GM19395 (cell line): ENCODE results near the gene CACNA1D.

Source experiments
- ATAC-seq: cut with Tn5 transposase; IDR thresholded peaks from one replicate; pipeline ENCODE4 v1.9.1; 2021; ENCODE audit warnings: mild to moderate bottlenecking, moderate library complexity; ENCODE audit not compliant: unreplicated experiment

The CACNA1D gene

GRCh38 chr3:53495146-53495519 lies 722 bp downstream of the CACNA1D start:
- no peak for ATAC-seq

GRCh38 chr3:53495520-53496391 lies 1.3 kb downstream of the CACNA1D start:
- ATAC-seq: no peak

DNA sequence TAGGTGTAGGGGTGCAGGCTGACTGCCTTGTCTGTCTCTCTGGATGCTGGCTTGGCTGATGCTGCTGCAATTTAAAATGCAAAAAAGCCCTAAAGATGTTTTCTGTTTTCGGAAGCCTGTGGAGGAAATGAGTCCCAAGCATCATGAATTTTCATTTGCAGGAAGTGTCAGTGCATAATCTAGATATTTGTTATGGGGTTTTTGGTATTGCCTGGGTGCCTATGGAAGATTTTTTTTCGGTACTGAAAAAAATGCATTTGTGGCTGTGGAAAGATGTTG lies 1.9 kb downstream of the CACNA1D start:
- ATAC-seq: no peak

DNA sequence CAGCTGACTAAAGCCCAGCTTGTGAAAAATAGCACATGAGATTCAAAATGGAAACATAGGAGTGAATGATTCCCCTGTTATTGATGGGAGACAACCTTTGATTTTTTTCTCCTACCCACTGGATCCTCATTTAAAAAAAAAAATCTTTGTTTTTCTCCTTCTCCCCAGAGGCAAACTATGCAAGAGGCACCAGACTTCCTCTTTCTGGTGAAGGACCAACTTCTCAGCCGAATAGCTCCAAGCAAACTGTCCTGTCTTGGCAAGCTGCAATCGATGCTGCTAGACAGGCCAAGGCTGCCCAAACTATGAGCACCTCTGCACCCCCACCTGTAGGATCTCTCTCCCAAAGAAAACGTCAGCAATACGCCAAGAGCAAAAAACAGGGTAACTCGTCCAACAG lies 2.6 kb downstream of the CACNA1D start:
- ATAC-seq: no peak

DNA sequence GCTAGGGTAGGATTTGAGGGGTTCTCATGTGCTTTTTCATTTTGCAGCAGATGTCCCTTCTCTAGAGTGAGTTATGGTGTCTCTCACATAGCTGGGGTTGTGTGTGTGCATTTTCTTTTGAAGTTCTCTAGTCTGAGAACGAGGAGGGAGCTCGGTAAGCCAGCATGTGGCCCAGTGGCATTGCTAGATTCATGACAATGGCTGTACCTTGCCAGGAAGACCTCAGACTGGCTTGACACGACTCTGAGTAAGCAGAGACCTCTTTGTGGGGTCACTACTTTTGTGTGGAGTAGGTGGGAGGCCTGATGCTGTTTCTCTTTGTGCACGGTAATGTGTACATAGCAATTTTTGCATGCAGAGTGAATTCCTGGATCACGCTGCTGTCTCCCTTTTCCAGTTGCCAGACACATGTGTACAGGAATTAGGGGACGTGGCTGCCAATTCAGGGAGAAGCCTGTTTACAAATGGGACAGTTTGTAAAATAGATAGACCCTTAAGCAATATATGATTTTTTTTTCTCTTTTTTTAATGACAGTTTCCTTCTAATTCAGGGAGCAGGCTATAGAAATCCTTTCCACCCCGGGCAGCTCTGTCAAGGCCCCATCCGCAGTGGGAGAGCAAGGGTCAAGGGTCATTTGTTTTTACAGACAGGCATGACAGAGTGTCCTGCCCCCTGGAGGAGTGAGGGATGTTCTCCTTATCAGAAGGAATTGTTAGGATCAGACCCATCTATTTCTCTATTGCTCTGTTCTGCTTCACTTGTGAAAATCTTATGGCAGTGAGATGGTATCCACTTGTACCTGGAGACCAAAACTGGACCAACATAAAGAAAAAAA lies 4.6 kb downstream of the CACNA1D start:
- ATAC-seq: no peak

- no peak for ATAC-seq
Observed at GRCh38 chr3:53500165-53500777, 5.9 kb downstream of the CACNA1D start.

GRCh38 chr3:53501178-53501577 lies 6.8 kb downstream of the CACNA1D start:
- no peak for ATAC-seq

- no peak for ATAC-seq
Observed at GRCh38 chr3:53502737-53503136, 8.3 kb downstream of the CACNA1D start.

DNA sequence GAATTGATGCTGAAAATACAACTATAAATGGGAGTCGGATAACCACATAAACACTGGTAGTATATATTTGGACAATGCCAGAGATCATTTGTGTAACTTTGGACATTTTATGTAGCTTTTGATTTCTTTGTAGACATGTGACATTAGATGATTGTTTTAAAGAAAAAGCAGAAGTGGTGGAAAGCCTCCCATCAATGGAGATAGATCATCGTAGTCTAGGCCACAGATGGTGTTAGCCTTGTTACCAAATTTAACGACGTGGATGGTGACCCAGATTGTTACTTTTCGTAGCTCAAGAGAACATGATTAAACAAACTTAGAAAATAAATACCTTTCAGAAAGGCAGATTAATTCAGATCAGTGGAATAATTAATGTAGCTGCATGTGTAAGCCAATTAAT lies 8.8 kb downstream of the CACNA1D start:
- no peak for ATAC-seq

GRCh38 chr3:53506110-53506762 lies 11.8 kb downstream of the CACNA1D start:
- ATAC-seq: no peak

DNA sequence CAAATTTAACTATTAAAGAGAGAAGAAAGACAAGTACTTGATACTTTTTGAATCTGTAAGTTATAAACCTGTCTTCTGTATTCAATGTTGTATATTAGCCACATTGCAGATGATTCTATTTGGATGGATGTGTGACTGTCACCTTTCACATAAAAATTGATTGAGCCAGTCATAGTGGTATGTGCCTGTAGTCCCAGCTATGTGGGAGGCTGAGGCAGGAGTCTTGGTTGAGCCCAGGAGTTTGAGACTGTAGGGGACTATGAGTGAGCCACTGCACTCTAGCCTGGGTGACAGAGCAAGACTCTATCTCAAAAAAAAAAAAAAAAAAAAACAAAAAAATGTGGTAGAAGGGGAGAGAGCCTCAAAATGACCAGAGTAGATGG lies 12.3 kb downstream of the CACNA1D start:
- ATAC-seq: no peak

- ATAC-seq: no peak
Observed at GRCh38 chr3:53509494-53509893, 15.1 kb downstream of the CACNA1D start.

GRCh38 chr3:53510508-53510907 lies 16.1 kb downstream of the CACNA1D start:
- ATAC-seq: no peak

DNA sequence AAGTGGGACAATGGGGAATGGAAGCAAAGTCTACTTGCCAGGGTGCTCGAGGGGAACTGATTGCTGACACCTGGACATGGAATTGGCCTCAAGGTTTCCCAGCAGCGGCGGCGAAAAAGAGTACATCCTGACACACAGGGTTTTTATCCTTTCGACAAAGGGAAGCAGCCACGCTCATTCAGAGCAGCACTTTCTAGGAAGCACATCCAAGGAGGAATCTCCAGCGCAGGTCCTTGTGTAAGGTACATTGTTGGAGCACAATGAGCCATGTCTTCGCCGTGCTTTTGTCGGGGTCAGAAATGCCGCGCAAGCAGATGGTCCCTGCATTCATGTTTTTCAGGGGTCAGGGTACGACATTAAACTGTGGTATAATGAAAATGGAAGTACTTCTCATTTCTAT lies 16.8 kb downstream of the CACNA1D start:
- ATAC-seq: no peak

DNA sequence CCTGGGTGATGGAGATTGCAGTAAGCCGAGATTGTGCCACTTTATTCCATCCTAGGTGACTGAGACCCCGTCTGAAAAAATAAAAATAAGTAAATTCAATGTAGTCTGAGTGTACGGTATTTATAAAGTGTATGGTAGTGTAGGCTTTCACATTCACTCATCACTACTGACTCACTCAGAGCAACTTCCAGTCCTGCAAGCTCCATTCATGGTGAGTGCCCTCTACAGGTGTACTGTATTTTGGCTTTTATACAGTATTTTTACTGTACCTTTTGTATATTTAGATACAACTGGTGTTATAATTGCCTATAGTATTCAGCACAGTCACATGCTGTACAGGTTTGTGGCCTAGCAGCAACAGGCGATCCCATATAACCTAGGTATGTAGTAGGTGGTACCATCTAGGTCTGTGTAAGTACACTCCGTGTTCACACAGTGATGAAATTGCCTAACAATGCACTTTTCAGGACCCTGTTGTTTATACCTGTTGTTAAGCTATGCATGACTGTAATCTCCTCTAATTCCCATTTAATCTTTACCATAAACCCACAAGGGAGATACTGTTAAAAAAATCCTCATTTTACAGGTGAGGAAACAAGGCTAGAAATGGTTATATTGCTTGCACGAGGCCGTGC lies 19.3 kb downstream of the CACNA1D start:
- ATAC-seq: no peak

GRCh38 chr3:53516339-53516738 lies 21.9 kb downstream of the CACNA1D start:
- ATAC-seq: no peak

- no peak for ATAC-seq
Observed at GRCh38 chr3:53518495-53518981, 24.1 kb downstream of the CACNA1D start.

DNA sequence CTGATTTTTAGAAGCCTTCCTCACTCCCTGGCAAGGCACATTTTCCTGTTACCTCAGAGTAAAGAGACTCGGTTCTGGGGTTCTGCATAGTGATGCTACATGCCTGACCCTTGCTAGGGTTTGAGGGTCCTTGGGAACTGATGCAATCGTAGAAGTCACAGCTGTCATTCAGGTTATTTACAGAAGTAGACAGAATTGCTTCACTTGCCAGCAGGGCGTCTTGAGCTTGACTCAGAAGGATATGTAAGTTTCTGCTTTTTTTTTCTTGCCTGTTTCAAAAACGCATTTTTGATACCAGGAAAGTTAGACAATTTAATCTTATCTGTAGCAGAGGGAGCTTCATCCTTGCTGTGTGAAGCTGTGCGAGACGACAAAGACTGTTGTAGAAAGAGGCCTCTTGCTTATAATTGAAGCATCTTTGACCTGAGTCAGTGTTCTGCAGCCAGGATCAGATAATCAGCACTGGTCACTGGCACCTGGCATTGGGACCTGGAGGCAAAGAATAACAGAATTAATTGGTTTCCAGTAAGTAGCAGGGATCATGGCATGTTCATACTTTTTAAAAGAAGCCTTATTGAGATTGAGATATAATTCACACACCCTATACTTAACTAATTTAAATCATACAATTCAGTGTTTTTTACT lies 24.8 kb downstream of the CACNA1D start:
- no peak for ATAC-seq

- no peak for ATAC-seq
Observed at GRCh38 chr3:53523346-53523745, 28.9 kb downstream of the CACNA1D start.

DNA sequence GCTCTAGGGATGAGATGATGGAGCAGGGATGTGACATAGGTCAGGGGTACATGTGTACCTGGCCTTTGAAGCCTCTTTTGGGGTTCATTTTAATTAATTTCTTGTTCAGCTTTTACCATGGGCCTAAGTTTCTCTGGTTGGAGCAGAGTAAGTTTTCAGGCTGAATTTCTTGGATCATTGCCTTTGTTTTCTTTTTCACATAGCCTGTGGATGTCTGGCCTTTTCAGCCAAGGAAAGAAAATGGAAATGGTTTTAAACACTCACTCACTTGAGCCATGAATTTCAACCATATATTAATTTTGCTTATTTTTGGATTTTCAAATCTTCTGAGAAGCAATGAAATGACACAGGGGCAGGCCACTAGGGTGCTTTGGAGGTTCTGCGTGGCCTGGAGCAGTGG lies 30.2 kb downstream of the CACNA1D start:
- ATAC-seq: no peak
